GM18858 (cell line): ENCODE results near the gene ADAM17.
"Not testable (repeated sequence)": the region's sequence is repeated elsewhere in the genome, so short reads cannot be mapped to it uniquely, and the experiment has no call there.

ENCODE experiments used
- ATAC-seq: cut with Tn5 transposase; IDR thresholded peaks from one replicate; pipeline ENCODE4 v1.9.1; 2021; ENCODE audit not compliant: unreplicated experiment

The ADAM17 gene

GRCh38 chr2:9555297-9556120, at the start of gene ADAM17:
TSS of gene ADAM17 (minus strand) at chr2:9555830. CDS start at chr2:9555605, 225 bp downstream.
- ATAC-seq, result peak; percentile 74

- no peak for ATAC-seq
These were observed 46.8 kb upstream of the ADAM17 start for GRCh38 chr2:9602412-9602811.

GRCh38 chr2:9601397-9601796, 45.8 kb upstream of the ADAM17 start:
- no peak for ATAC-seq

GRCh38 chr2:9599430-9599829, 43.8 kb upstream of the ADAM17 start:
- ATAC-seq, result no peak

- ATAC-seq, result no peak
These were observed 41.1 kb upstream of the ADAM17 start for GRCh38 chr2:9596621-9597311.

GRCh38 chr2:9595746-9596145, 40.1 kb upstream of the ADAM17 start:
- ATAC-seq, result no peak

DNA sequence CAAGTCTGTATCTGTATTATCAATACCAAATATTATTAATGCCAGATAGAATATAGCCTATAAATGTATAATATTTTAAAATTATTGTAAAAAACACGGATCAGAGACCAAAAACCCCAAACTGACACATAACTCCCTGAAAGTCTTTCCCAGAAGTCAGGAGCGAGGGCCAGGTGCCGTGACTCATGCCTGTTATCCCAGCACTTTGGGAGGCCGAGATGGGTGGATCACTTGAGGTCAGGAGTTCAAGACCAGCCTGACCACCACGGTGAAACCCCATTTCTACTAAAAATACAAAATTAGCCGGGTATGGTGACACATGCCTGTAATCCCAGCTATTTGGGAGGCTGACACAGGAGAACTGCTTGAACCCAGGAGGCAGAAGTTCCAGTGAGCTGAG, 39.6 kb upstream of the ADAM17 start:
- not testable (repeated sequence) for ATAC-seq

DNA sequence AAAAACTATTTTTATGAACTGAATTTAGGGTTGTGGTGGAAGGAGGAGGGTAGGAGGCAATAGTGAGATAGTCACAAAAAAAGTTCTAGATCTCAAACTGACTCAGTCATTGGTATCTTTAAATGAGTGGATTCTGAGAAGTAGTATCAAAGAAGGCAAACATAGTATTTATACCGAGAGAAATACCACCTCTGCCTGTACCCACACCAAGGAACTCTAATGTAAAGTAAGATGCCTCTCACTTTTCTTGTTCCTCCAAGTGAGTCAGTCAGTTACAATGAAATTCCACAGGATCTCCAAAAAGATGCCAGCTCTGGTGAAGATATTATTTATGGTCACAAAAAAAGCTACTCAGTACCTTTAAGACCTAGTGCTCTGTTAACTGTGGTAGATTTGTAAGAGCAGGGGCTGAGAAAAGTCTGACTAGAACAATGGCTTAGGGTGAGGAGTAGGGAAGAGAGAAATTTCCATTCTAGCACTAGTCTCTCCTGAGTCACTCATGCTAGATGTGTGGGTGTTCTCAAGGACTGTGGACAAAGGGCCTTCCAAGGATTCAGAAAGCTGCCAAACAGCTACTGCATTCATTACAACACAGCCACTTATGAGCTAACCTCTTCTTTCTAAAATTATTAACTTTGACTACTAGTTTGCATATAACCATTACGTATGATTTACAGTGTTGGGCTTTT, 38.9 kb upstream of the ADAM17 start:
- ATAC-seq, result no peak

- ATAC-seq, result no peak
These were observed 38.3 kb upstream of the ADAM17 start for GRCh38 chr2:9593925-9594324.

- no peak for ATAC-seq
These were observed 37.1 kb upstream of the ADAM17 start for GRCh38 chr2:9592699-9593098.

- no peak for ATAC-seq
These were observed 35.0 kb upstream of the ADAM17 start for GRCh38 chr2:9590641-9591040.

DNA sequence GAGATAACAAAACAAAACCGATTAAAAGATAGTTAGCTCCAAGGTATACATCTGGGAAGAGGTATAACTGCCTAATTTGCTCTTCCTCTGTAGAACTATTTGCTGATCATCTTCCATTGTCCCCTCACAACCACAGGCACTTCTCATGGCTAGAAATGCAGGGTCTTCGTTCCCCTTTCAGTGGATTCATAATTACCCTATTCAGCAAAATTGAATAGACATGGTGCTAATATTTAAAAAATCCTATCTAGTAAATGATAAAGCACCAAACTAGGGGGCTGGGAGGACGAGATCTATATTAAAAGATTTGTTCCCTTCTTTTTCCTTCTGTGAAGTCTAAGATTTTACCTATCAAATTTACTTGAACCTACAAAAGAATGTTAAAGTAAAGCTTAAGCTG, 30.8 kb upstream of the ADAM17 start:
- ATAC-seq, result no peak

GRCh38 chr2:9585486-9585885, 29.9 kb upstream of the ADAM17 start:
- no peak for ATAC-seq

- ATAC-seq, result not testable (repeated sequence)
These were observed 29.3 kb upstream of the ADAM17 start for GRCh38 chr2:9584902-9585301.

DNA sequence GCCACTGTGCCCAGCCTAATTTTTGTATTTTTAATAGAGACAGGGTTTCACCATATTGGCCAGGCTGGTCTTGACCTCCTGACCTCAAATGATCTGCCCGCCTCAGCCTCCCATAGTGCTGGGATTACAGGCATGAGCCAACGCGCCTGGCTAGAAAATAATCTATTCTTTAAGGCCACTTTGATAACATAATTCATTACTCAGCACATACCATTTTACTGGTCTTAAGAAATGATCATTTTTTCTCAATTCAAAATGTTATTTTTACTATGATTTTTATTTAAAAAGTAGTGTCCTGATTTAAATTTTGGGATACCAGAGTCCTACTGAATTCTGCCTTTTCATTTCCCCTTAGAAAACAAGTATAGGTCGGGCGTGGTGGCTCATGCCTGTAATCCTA, 27.0 kb upstream of the ADAM17 start:
- no peak for ATAC-seq

DNA sequence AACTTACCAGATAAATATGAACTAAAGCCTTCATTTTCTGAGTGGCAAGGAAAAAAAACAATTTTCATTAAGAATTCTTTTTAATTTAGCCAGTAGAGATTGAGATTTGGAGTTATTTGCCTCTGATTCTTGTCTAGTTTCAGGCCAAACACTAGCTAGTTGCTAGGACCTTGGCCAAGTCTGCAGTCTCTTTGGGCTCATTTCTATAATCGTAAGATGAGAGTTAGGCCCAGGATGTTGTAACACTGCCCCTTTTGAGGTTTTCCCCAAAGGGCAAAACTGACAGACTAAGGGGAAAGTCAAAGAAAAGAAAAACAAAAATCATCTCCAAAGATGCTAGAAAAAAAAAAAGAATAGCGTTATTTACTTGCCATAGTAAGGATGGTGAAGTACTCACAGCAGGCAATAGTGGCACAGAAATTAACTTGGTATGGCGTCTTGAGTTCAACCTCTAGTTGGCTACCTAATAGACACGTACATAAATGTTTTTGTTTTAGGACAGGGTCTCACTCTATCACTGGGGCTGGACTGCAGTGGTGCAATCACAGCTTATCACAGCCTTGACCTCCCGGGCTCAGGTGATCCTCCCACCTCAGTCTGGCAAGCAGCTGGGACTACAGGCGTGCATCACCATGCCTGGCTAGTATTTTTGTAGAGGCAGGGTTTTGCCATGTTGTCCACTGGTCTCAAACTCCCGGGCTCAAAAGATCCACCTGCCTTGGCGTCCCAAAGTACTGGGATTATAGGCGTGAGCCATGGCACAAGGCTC, 23.0 kb upstream of the ADAM17 start:
- ATAC-seq, result no peak

- ATAC-seq, result no peak
These were observed 18.7 kb upstream of the ADAM17 start for GRCh38 chr2:9574331-9574730.

GRCh38 chr2:9573840-9574239, 18.2 kb upstream of the ADAM17 start:
- ATAC-seq, result no peak

- ATAC-seq, result no peak
These were observed 17.5 kb upstream of the ADAM17 start for GRCh38 chr2:9573013-9573720.
